NCI-H345 treated with DMSO at 0.1 percent for 48 hours (cell line): ENCODE results near the gene SWI5.

Source experiments
- DNase-seq: peaks from one replicate; lab custom pipeline; 2025; ENCODE audit not compliant: unreplicated experiment; lab: John Stamatoyannopoulos, UW

Gene SWI5

DNA sequence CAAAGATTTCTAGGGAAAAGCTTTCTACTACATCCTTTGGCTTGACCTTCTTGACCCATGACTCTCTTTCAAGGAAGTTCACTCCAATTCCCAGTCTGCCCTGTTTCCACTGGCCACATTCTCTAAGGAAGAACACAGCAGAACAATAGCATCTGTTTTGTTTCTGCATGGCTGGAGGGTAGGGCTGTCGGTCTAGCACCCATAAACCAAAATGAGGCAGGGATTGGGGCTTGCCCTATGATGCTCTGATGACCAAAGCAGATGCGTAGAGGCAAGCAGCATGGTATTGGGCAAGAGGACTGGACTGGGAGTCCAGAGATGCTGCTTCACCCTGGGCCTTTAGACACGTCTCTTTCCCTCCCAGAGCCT is 24.4 kb upstream of the SWI5 start:
- DNase-seq, result no peak

DNA sequence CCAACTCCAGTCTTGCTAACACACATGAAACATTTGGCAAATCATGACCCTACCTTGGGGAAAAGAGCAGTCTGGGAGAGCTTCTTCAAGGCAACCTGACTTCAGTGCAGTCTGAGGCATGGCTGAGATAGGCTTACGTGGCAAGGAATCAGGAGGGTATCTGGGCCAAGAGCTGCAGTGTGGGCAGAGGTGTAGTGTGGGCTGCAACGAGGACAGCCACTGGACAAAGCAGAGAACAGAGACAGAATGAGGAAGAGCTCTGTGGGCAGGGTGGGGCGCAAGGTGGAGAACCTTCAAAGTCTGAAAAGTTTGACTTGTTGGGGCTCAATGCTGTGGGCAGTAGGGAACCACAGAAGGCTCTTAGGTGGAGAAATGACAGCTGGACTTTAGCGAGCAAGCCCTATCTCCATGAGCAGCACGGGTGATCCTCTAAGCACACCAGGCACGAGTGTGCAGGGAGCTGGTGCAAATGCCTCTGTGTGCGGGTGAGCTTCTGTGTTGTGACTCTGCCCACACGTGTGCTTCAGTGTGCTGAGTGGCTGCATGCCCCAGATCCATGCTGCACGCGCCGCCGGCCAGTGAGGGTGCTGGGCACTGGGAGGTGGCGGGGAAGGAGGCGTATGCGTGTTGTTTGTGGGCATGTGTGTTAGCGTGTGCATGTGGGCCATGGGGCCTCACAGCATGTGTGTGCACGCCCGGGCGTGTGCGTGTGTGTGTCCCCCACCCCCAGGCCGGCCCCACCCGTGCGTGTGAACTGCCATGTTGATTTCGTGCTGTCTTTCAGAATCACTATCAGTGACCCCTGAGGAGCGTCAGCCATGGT is 23.5 kb upstream of the SWI5 start:
- DNase-seq, result no peak

DNA sequence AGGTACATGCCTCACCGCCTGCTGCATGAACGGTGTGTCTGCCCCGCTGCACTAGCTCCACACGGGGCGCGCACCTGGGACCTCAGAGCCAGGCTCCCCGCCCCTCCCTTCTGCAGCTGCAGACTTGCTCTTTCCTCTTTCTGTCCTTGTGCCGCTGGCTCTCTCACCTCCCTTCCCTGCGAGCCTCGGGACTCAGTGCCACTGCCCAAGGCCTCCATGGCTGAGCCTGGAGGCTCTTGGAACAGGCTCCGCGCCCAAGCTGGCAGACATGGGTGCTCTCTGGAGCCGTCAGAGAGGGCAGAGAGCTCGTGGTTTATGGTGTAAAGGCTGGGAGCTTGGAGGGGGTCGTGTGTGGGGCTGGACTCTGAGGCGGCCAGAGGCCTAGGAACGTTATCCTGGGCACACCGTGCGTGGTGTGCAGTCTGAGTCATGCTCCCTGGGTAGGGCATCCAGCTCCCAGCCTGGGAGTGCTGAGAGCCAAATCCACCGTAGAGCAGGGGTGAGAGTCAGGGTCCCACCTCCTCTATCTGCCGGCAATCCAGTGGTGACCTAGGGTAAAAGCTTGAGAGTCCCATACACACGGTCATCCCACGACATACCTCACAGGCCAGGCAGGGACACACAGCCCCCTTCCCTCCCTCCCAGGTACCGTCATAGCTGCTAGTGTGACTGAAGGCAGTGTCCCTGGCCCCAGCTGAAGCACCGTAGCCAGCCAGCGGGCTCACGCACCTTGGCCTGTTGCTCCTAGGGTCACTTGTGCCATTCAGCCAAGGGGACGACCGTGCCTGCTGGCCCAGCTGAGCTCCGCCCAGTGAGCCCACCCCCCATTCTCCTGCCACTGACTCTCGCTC is 22.7 kb upstream of the SWI5 start:
- no peak for DNase-seq

DNA sequence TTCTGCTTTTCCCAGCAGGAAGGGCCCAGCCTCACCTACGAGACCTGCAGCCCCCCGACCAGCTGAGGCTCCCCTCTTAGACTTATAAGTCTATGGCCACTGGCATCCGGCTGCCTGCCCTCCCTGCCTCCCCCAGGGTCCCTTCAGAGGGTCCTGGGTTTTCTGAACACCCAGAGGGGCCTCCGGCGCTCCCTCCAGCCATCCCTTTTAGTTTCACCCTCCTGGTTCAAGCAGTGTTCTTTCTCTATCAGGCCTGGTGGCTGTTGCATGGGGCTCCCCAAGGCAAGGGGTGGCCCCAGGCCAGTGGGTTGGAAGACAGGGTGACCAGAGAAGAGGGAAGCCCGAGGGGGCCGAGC is 22.1 kb upstream of the SWI5 start:
- DNase-seq, result no peak

DNA sequence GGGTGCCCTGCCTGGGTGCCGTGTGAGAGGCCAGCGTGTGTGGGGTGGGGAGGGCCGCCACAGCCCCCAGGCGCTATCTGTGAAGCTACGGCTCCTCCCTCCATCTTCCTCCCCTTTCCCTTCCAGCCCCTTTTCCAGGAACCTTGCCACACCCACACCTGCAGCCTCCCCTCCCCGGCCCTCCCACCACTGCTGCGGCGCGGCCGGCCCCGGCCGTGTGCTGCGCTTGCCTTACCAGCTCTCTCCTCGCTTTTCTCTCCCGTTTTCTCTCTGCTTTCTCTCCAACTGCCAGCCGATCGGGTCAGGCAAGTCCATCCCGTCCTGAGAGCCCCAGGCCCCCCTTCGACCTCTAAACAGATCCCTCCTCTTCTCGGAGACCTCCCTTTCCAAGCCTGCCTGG is 21.7 kb upstream of the SWI5 start:
- no peak for DNase-seq

DNA sequence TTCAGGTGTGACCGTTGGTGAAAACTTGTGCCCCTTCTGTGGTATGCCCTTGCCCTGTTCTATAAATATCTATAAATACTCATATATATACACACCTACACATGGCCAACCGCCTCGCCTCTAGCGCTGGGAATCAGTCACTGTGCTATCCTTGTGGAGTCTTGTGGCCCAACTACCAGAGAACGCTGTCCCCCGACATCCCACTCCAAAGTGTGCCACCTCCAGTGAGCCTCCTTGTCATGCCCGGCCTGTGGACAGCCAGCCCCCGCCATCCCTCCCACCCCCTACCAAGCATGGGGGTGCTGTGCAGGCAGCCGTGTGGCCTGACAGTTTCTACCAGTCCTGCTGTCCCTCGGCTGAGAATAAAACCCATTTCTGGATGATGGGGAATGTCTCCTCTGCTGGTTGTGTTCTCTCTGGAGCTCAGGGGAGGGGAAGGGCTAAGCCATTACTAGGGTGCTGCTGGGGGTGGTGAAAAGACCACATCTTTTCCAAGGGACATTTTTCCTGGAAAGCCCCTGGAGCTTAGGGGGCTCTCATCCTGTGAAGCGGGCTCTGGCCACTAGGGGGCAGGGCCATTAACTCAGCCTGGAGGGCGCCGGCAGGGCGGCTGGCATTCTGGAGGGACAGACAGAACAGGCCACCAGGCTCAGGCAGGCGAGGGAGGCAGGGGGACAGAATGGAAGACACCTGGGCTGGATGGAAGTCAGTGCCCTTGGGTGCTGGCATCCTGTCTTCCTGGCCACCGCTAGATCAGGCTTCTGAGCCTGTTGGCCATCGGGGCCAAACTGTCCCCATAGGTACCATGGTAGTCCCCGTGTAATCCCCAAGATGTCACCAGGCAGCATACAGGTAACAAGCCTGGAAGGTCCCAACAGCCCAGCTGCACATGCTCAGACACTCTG is 21.0 kb upstream of the SWI5 start:
- DNase-seq, result no peak

DNA sequence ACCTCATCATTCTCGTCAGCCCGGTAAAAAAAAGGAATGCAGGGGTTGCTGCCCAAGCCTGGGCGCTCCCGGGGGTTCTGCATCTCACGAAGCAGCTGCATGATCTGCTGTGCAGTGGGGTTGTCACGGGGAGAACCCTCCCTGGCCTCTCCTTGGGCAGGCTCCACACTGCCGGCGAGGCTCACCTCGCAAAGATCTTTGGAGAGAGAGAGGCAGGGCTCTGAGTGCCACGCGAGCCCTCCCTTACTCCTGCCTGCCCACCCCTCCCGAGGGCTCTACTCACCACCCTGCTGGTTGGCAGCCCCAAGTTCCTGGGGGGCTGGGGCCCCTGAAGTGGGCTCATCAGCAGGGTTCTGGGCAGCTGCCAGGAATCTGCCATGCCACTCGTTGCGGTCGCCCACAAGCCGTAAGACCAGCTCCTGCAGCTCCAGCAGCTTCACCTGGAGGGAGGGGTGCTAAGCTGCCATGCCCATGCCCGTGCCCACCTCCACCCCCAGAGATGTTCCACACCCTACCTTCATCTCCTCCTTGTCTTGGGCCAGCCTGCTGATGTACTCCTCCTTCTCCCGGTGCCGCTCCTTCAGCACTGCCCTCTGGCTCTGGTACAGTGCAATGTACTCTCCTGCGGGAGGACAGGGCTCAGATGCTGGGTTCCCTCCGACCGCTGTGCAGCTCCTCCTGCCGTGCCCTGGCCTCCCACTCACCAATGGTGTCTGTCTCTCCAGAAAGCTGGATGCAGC is 18.8 kb upstream of the SWI5 start:
- no peak for DNase-seq

DNA sequence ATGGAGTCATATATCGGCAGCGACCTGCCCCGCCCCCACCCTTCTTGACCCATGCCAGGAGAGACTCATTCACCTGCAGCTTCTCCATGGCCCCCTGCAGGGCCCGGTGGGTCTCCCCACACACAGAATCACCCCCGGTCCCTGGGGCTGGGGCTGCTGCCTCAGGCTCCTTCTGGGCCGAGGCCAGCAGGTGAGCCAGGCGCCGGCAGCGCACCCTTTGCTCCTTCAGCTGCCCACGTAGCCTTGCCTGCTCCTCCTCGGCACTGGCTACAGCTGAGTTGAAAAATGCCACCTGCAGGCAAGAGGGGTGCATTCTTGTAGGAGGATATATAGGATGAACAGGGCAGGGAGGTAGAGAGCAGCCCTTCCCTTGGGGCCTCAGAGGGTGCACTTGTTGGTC is 18.2 kb upstream of the SWI5 start:
- no peak for DNase-seq

DNA sequence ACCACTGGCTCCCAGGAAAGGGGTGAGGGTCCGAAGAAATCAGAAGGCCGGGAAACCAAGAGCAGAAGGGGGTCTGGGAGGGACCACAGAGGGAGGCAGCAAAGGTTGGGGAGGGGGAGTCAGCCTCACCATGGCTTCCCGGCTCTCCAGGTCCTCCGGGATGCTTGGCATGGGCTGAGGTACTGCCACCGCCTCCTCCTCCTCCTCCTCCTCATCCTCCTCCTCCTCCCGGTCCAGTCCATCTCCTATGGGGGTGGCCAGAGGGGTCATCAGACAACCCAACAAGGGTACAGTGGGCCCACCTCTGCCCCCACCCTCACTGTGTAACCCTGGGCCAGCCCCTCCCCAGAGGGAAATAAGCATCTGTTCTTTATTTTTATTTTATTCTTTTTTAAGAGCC is 17.8 kb upstream of the SWI5 start:
- no peak for DNase-seq

DNA sequence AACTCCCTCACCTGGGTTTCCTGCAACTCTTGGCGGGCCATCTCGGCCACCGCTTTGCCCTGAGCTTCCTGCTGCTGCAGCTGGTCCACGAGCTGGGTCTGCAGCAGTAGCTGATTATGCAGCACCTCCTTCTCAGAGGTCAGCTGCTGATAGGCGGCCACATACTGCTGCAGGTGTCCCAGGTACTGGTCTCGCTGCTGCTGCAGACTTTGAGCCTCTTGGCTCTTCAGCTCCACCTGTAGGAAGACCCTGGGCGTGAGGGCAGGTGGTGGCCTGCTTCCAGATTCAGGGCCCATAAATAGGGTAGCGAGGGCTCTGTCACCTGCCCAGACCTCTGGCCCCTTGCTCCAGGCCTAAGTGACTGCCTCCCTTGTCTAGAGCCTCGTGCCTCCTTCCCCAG is 16.9 kb upstream of the SWI5 start:
- DNase-seq, result no peak

DNA sequence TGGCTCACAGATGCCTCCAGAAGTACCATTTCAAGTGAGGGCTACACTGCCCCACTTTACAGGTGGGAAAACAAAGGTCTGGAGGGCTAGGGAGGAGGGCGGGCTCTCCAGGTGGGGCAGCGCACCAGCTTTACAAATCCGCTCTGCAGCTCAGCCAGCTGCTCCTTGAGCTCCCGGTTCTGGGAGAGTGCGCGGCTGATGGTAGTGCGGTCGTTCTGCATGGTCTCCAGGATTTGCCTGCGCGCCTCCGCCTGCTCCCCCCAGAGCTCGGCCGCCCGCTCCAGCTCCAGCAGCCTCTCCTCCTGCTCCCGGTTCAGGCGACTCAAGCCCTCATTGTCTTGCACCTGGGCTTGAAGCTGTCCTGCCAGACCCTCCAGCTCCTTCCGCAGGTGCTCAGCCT is 15.7 kb upstream of the SWI5 start:
- no peak for DNase-seq

DNA sequence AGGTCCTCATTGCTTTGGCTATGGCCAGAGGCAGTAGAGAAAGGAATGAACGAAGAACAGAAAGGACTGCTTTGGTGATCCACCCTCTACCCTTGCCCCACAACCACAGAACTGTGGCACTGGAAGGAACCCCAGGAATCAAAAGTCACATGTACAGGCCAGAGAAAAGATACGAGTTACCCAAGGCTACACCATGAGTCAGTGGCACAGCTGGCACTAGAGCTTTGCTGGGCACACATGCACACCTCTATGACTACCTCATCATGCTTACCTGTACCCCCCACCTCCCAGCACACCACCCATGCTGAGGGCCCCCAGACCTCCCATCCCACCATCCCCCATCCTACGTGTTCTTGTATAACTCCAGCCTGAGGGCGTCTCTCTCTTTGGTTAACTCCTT is 13.4 kb upstream of the SWI5 start:
- DNase-seq, result no peak

DNA sequence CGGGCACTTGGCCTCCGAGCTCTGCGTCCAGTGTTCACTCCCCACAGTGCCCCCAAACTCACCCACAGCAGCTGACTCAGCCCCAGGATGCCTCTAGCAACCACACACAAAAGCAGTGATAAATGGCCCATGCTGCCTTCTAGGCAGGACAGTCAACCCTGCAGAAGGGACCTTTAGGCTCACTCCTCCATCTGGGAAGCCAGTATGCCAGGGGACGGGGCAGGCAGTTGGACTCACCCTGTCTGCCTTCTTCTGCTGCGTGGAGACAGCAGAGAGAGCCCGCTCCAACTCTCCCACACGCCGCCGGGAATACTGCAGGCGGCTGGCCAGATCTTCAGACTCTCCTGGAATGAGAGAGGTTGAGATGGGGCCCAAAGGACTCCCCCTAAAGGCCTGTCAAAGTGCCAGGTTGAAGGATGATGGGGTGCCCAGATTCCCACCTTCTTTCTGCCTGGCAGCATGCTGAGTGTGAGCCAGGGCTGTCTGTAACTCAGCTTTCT is 10.7 kb upstream of the SWI5 start:
- no peak for DNase-seq

DNA sequence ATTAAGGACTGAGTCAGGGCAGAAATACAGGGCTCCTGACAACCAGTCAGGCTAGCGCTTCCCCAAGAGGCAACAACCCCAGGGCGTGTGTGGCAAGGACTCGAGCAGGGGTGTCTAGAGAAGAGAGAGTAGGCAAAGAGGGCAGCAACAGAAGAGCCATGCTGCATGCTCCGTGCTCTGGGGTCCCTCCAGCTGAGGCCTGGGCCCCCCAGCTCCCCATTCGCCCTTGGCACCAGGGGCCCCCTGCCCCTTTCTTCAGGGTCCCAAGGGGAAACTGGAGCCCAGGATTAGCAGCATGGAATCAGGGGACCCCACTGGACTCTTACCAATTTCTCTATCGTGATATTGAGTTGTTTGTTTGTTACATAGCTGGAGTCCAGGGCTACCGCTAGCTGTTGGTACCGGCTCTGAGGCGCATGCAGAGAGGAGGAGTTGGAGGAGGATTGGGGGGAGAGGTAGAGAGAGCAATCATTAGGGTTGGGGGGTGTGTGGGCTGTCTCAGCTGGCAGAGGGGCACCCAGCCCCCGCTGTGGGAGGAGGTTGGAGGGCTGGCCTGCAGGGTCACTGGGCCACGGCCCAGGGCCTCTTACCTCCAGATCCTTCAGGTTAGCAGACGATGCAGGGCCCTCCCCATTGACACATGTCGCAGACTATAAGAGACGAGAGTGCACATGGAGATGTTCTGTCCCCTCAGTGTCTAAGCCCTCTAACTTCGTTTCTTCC is 9.0 kb upstream of the SWI5 start:
- no peak for DNase-seq

DNA sequence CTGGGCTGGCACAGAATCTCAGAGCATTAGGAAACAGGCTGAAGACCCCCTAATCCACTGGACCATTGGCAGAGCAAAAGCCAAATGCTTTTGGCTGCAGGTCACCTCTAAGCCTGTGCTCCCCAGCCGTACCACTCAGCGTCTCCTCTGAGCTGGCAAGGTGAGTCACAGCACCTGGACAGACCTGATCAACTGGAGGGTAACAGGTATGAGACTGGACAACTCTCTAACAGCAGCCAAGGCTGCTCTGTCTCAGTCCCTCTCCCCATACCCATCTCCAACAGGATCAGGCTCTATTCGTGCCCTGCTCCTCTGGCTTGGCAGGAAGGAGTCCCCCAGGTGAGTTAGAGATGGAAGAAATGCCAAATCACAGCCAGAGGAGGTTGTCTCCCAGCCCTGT is 5.0 kb upstream of the SWI5 start:
- no peak for DNase-seq

DNA sequence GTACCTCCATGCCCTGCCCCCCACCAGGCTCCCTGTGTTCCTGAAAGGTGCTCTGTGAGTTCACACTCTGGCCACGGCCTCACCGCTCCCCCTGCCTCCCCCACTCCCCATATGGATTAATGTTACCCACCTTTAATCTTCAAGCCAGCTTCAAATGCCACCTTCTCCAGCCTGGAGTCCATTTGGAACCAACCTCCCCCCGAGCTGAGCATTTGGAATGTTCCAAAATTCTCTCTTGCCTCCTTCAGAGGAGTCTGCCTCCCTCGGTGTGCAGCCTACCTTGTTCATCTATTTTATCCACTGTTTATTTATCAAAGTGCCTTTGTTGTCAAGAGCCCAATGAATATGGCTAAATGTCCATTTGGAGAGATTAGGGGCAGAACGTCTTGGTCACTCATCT is 4.6 kb upstream of the SWI5 start:
- no peak for DNase-seq

DNA sequence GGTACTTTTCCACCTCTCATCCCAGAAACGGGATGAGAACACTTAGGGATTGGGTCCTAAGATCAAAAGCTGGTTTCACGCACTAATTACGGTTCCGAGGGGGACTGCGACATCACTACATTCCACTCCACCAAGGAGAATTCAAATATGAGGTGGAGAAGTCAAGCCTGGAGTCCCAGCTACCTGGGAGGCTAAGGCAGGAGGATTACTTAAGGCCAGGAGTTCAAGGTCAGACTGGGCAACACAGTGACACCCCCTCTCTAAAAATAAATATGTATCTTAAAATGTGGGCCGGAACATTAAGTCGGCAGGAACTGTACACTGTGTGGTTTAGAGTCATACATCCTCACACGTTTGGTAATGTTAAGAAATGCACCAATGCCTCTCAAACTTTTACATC is 1.8 kb upstream of the SWI5 start:
- DNase-seq, result no peak

DNA sequence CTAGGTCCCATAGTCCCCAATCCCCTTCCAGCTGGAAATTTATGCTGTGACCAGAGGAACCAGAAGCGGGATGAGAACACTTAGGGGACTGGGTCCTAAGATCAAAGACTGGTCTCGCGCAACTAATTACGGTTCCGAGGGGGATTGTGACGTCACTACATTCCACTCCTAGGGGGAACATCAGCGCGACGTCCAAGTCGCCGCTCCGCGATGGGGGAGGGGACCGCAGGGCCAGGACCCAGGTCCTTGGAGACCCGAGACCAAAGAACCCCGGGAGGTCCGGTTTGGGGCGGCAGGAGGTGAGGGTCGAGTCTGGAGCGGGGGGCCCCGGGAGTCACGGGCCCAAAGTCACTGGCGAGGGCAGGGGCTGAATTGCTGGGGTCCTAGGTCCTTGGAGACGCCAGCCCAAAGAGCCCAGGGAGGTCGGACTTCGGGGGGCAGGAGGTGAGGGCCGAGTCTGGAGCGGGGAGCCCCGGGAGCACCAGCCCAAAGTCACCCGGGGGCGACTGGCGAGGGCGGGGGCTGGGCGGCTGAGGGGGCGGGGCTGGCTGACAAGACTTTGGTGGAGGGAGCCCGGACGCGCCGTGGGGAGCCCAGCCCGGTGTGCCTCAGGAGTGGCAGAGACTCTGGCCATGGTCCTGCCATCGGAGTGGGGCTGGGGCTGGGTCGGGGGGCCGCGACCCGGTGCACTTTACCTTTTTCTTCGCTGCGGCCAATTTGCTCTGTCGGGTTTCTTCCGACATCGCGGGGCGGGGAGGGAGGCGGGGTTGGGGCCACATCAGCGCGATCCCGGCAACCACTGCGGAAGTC is 673 bp upstream of the SWI5 start, which contains the start of gene GOLGA2:
GOLGA2 (minus strand) TSS at position 810 of the 810 bp plus-strand sequence; CDS start at position 779, 31 bp downstream.
- DNase-seq, result no peak
